Measurements from ENCODE around the gene NFS1.

DNA sequence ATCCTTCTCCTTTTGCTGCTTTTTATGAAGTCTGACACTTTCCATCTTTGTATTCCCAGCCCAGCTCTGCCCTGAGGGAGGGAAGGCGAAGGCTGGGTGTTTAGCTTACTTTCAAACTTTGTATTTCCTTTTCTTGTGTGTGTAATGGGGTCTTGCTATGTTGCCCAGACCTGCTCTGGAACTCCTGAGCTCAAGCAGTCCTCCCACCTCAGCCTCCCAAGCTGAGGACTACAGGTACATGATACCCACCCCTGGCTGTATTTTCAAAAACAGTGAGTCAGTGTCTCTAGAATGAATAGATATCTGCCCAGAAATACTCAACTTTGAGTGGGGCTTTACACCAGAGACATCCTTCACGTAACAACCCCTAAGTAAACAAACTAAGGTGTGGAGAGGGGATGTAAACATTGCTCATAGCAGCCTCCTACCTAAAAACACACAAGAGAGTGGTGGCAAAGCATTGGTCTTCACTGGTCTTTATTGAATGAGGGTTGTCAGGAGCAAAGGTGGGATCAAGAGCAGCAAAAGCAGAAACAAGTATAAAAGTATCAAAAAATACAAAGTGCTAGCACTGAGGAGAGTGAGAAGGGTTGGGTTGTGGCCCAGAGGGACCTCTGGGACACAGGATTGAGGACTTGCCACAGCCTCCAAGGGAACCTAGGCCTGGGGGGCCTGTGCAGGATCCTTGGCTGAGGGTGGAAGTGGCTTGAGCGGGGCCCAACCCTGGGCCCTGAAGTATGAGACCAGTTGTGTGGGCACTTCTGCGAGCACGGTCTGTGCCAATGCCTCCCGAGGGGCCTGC lies 73.4 kb downstream of the NFS1 start:
- no peak for TF ChIP-seq POLR2A (IDR thresholded peaks at IDR 0.05)
- TF ChIP-seq CTCF (IDR thresholded peaks at IDR 0.05) = no peak
- no peak for TF ChIP-seq POLR2AphosphoS5 (IDR thresholded peaks at IDR 0.05)

Data from prostate gland (tissue), 2 donors.